T-helper 22 cell (primary cell): ENCODE results near the gene PRR27.
"Not testable (repeated sequence)": the region's sequence is repeated elsewhere in the genome, so short reads cannot be mapped to it uniquely, and the experiment has no call there.

Experiments used
- DNase-seq: peaks from one replicate; pipeline ENCODE4 v3.0.0-alpha.2; 2020; ENCODE audit warnings: low read depth

Gene PRR27

GRCh38 chr4:70197842-70198241, 43.8 kb downstream of the PRR27 start:
- no peak for DNase-seq

- no peak for DNase-seq
These were observed 49.6 kb downstream of the PRR27 start for GRCh38 chr4:70203601-70204000.

GRCh38 chr4:70212752-70213151, 58.7 kb downstream of the PRR27 start:
- DNase-seq = not testable (repeated sequence)
